Prostate gland (tissue), 2 donors: ENCODE results near the gene MTX2. TPM values are rescaled to one million over a fixed set of nuclear protein-coding genes. Genes with fewer than 3 reads are reported as not detected.

Experiments
- DNase-seq: peaks from one replicate; pipeline ENCODE4 v3.0.0-alpha.2; 2019; ENCODE audit warnings: low spot score
- H3K27ac ChIP-seq, 2 donors: fragments of 200-600 bp; sonication (generic); 2 replicates each; pipeline ENCODE4 v1.5.1; 2017 to 2019
- H3K27me3 ChIP-seq: fragments of 200-600 bp; sonication (generic); replicated peaks from 2 replicates; pipeline ENCODE4 v1.5.1; 2019; ENCODE audit not compliant: insufficient read depth
- H3K36me3 ChIP-seq, 2 donors: fragments of 200-600 bp; sonication (generic); 1 replicate in 1 of 2; 2 replicates in 1 of 2; pipeline versions ENCODE4 v1.5.1 to v1.8.1; 2017 to 2019
- H3K4me1 ChIP-seq: fragments of 200-600 bp; sonication (generic); replicated peaks from 2 replicates; pipeline ENCODE4 v1.5.1; 2019
- H3K4me3 ChIP-seq, 2 donors: fragments of 200-600 bp; sonication (generic); 2 replicates each; pipeline ENCODE4 v1.5.1; 2017 to 2019
- H3K9me3 ChIP-seq: fragments of 200-600 bp; sonication (generic); 2 replicates; pipeline ENCODE4 v1.5.1; 2017
- POLR2A ChIP-seq: fragments of 450-650 bp; IDR thresholded peaks from one replicate; pipeline ENCODE4 v1.6.1; 2016; ENCODE audit warnings: antibody characterized with exemption, mild to moderate bottlenecking
- POLR2AphosphoS5 ChIP-seq: sonication (generic); formaldehyde crosslinking; IDR thresholded peaks from one replicate; pipeline ENCODE4 v1.6.1; 2017; ENCODE audit warnings: antibody characterized with exemption
- WGBS: methylation state at CpG from one replicate; pipeline ENCODE4 v1.1.5; 2018; 5-methylcytosine and 5-hydroxymethylcytosine counted together
- intact Hi-C: fragments of 100-400 bp; cut with DNase I; formaldehyde crosslinking; loops from one replicate; pipeline ENCODE4 v1.14.2; 2022
- total RNA-seq, 2 donors: library from RNA; depleted of rRNA; stranded (reverse); fragments of >200 nt; gene quantifications; one replicate each; pipeline ENCODE4 v1.1.0, GENCODE V29; 2016
- TF ChIP-seq, protein P1 (sequence below), 4 experiments: fragments of 200-600 bp in 2 of 4; fragments of 450-650 bp in 2 of 4; sonication (generic) in 2 of 4; IDR thresholded peaks; 1 replicate in 3 of 4; 2 replicates in 1 of 4; pipeline ENCODE4 v1.5.1; 2016 to 2019; ENCODE audit warnings: antibody characterized with exemption in 4 of 4, mild to moderate bottlenecking in 2 of 4, moderate library complexity in 2 of 4

The MTX2 gene
- total RNA-seq = 10 to 100 TPM; 33.3 to 47.6 TPM

DNA sequence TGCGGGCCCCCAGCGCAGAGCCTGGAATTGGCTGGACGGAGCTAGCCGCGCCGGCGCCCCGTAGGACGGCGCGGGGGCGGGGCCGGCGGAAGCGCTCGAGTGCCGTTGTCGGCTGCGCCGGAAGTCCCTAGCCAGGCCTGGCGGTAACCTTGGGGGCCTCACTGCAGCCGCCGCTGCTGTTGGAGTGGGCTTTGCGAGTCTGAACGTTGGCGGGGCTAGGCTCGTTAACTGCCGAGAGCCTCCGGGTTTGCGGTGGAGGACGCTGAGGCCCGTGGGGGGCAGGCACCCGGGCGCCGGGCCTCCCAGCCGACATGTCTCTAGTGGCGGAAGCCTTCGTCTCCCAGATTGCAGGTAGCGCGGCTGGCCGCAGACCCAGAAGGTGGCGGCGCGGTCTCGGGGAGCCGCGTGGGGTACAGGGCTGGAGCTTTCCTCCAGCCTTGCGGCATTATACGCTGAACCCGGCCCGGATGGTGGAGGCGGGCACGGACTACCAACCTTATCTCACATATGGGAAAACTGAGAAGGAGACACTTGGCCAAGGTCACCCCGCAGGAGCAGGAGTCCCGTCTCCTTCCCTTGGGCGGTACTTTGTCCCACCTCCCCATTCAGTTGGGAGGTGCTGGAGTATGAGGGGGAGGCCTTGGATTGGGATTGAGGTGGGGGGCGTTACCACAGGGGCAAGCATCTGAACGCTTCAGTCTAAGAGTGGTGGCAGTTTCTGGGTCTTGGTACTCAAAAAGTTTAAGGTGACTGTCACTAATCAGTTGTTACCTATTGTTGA is at the start of gene MTX2:
TSS of gene MTX2 (plus strand) at position 124 of the 781 bp plus-strand sequence. CDS start at position 312, 188 bp downstream.
- intact Hi-C loops = no loop called here

DNA sequence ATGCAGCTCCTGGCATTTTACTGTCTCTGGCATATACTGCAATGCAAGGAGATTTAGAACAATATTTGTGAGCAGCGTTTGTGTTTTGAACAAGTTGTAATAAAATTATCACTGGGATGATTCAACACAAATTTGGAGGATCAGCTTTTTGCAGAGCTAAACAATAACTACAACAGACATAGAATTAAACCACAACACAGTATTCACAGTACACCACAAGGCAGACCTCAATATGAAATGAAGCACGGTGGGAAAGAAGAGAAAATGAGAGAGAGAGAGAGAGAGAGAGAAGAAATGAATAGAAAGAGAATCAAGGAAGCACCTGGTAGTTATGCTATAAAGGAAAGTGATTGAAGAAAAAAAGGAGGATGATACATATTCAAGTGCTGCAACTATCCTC is 41.4 kb upstream of the MTX2 start:
- H3K9me3 ChIP-seq = no peaks in the 10 kb centered on the region
- intact Hi-C loops = no loop called here
- H3K4me1 ChIP-seq = no peaks in the 10 kb centered on the region
- no peak overlapping the region for H3K4me3 ChIP-seq
- H3K27me3 ChIP-seq = peaks cover 3% of the 10 kb centered on the region
- TF ChIP-seq POLR2AphosphoS5 (no peak), POLR2A (no peak)
- TF ChIP-seq, protein P1, sequence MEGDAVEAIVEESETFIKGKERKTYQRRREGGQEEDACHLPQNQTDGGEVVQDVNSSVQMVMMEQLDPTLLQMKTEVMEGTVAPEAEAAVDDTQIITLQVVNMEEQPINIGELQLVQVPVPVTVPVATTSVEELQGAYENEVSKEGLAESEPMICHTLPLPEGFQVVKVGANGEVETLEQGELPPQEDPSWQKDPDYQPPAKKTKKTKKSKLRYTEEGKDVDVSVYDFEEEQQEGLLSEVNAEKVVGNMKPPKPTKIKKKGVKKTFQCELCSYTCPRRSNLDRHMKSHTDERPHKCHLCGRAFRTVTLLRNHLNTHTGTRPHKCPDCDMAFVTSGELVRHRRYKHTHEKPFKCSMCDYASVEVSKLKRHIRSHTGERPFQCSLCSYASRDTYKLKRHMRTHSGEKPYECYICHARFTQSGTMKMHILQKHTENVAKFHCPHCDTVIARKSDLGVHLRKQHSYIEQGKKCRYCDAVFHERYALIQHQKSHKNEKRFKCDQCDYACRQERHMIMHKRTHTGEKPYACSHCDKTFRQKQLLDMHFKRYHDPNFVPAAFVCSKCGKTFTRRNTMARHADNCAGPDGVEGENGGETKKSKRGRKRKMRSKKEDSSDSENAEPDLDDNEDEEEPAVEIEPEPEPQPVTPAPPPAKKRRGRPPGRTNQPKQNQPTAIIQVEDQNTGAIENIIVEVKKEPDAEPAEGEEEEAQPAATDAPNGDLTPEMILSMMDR (IDR thresholded peaks at IDR 0.05) = no peak
- no peak for DNase-seq
- no peak overlapping the region for H3K27ac ChIP-seq
- WGBS = 81% methylated on average over 2 of the region's 2 CpGs
- H3K36me3 ChIP-seq = no peaks in the 10 kb centered on the region

More for the DNA sequence above, at the start of gene MTX2:
- Histone ChIP-seq H3K27ac (peak within 1 kb of the TSS; percentile 88 to 89), H3K9me3 (no peaks in the 10 kb centered on the region), H3K4me1 (peaks cover 4% of the 10 kb centered on the region), H3K27me3 (no peaks in the 10 kb centered on the region), H3K4me3 (peak within 1 kb of the TSS; percentile 79 to 89), H3K36me3 (no peaks in the 10 kb centered on the region)
- DNase-seq = peak; percentile 51
- TF ChIP-seq, protein P1 (IDR thresholded peaks at IDR 0.05) = peak in 2 of 4 experiments; percentile 29 to 45
- TF ChIP-seq POLR2A = peak; percentile 26
- peak; percentile 70 for TF ChIP-seq POLR2AphosphoS5
- under 1% methylated on average over 41 of the region's 58 CpGs for WGBS

DNA sequence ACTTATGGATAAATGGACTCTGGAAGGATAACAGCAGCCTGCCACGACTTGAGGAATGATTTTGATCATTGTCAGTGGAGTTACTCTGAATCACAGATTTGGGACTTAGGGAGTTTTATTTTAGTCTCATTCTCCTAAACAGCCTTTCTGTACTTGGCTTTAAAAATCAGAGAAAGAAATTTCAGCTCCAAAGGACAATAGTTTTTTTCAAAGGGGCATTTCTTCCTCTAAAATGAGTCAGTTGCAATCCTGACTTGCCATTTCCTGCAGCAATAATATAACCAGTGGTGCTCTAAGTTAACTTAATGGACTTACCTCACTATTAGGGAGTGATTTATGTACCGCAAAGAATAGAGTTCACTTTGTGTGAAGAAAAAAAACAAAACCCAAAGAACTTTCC is 35.1 kb upstream of the MTX2 start:
- no peak for DNase-seq

DNA sequence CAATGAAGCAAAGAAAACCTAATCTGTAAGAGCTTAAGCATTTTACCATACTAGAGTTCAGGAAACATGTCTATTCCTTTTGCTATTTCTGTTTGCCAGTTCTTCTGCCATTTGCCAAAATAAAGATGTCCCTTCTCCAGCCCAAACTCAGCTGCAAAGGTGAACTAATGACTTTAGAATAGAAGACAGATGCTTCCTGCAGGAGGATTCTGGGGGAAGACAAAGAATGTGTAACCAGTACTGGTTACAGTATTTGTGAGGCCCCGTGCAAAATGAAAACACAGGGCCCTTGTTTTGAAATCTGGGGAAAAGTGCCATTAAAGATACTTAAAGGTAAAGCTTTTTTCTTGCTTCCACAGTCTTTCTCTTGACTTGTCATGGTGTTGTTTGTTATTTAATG is 34.3 kb upstream of the MTX2 start:
- Histone ChIP-seq H3K4me1 (no peaks in the 10 kb centered on the region), H3K27ac (no peak overlapping the region), H3K4me3 (no peak overlapping the region), H3K36me3 (no peaks in the 10 kb centered on the region), H3K27me3 (no peaks in the 10 kb centered on the region), H3K9me3 (no peaks in the 10 kb centered on the region)
- no peak for DNase-seq
- no peak for TF ChIP-seq POLR2A
- TF ChIP-seq POLR2AphosphoS5 = no peak
- TF ChIP-seq, protein P1 (IDR thresholded peaks at IDR 0.05) = no peak
- WGBS = 28% methylated on average over 1 of the region's 1 CpG
- intact Hi-C loops = no loop called here

More for the DNA sequence above, 35.1 kb upstream of the MTX2 start:
- Histone ChIP-seq H3K36me3 (no peaks in the 10 kb centered on the region), H3K4me3 (no peak overlapping the region), H3K27me3 (no peaks in the 10 kb centered on the region), H3K4me1 (no peaks in the 10 kb centered on the region), H3K27ac (no peak overlapping the region), H3K9me3 (no peaks in the 10 kb centered on the region)
- 44% methylated on average over 2 of the region's 2 CpGs for WGBS
- TF ChIP-seq POLR2A = no peak
- TF ChIP-seq, protein P1 (IDR thresholded peaks at IDR 0.05) = no peak
- no peak for TF ChIP-seq POLR2AphosphoS5
- intact Hi-C loops = no loop called here

DNA sequence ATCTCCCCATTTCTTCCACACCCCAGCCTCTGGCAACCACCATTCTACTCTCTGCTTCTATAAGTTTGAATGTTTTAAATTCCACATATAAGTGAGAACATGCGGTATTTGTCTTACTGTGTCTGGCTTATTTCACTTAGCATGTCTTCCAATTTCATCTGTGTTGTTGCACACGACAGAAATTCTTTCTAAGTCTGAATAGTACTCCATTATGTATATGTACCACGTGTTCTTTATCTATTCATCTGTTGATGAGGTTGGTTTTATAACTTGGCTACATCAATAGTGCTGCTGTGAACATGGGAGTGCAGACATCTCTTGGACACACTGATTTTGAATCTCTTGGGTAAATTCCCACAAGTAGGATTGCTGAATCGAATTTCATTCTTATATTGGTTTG is 31.8 kb upstream of the MTX2 start:
- Histone ChIP-seq H3K9me3 (no peaks in the 10 kb centered on the region), H3K4me3 (no peak overlapping the region), H3K27me3 (no peaks in the 10 kb centered on the region), H3K27ac (no peak overlapping the region), H3K4me1 (no peaks in the 10 kb centered on the region), H3K36me3 (no peaks in the 10 kb centered on the region)
- 44% methylated on average over 4 of the region's 4 CpGs for WGBS
- TF ChIP-seq, protein P1 (IDR thresholded peaks at IDR 0.05) = no peak
- no peak for TF ChIP-seq POLR2A
- no peak for TF ChIP-seq POLR2AphosphoS5
- no peak for DNase-seq
- intact Hi-C loops = no loop called here
